ENCODE data around the gene AMMECR1L.
"Not testable (repeated sequence)": the region's sequence is repeated elsewhere in the genome, so short reads cannot be mapped to it uniquely, and the experiment has no call there.

AMMECR1L gene

DNA sequence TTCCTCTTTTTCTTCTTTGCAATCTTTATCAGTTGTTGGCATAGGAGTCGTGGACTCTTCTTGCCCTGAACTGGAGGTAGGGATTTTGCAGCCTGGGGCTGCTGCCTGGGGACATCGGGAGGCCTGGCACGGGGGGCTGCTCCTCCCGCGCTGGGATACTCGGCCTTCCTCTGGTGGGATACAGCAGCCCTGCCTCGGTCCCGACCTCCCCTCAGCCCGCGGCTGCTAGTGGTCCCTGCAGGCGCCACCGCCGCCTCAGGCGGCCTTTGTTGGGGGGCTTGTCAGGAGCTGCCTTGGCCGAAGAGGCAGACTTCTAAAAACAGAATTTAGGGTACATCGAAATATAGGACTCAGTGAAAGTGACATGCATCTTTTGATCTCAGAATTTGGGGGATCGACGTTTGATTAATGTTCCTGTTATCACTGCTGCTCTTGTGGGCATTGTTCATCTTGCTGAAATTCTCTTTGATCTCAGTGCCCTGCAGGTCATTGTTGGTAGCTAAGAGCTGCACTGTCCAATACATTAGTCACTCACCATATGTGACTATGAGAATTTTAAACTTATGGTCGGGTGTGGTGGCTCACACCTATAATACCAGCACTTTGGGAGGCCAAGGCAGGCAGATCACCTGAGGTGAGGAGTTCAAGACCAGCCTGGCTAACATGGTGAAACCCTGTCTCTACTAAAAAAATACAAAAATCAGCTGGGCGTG is 44.1 kb downstream of the AMMECR1L start:
- Histone ChIP-seq H3K4me1 (ENCODE audit: insufficient read depth, insufficient read length) (no peaks in the 10 kb centered on the region), H3K4me3 (ENCODE audit: insufficient read length, low read depth) (no peak overlapping the region), H3K36me3 (ENCODE audit: insufficient read depth, insufficient read length, low read length) (peaks cover 23% of the 10 kb centered on the region), H3K9me3 (ENCODE audit: insufficient read depth, low read length) (no peaks in the 10 kb centered on the region), H3K9ac (ENCODE audit: insufficient read length, low read depth) (no peak overlapping the region), H3K27me3 (ENCODE audit: insufficient read depth, insufficient read length) (no peaks in the 10 kb centered on the region)
- no peak for DNase-seq (ENCODE audit: low read depth, low spot score)
- TF ChIP-seq YY1 (IDR thresholded peaks at IDR 0.05; ENCODE audit: insufficient read depth, insufficient read length) (no peak), ZNF274 (IDR thresholded peaks at IDR 0.05; ENCODE audit: low read depth, low read length) (no peak), SUZ12 (IDR thresholded peaks at IDR 0.05; ENCODE audit: extremely low read depth, insufficient read depth, insufficient read length) (no peak)

DNA sequence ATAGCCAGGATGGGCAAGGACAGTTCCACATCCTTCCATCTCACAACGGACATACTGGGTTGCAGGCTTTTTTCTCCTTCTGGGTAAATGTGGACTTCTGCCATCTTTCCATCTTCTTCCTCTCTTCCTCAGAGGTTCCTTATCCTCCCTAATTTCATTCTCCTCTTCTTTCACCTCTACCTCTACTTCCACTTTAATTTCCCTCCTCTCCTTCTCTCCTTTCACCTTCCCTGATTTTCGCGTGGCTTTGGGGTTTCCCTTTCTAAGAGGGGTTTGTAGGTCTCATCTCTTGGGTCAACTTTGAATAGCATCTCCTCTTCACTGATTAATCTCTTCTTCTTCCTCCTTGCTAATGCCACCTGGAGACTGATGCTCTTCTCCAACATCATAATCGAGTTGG is 44.9 kb downstream of the AMMECR1L start:
- no peak for DNase-seq (ENCODE audit: low read depth, low spot score)
- no peak overlapping the region for H3K4me3 ChIP-seq (ENCODE audit: insufficient read length, low read depth)
- no peak overlapping the region for H3K9ac ChIP-seq (ENCODE audit: insufficient read length, low read depth)
- H3K36me3 ChIP-seq (ENCODE audit: insufficient read depth, insufficient read length, low read length) = peaks cover 16% of the 10 kb centered on the region
- no peaks in the 10 kb centered on the region for H3K4me1 ChIP-seq (ENCODE audit: insufficient read depth, insufficient read length)
- TF ChIP-seq ZNF274 (IDR thresholded peaks at IDR 0.05; ENCODE audit: low read depth, low read length) = no peak
- no peaks in the 10 kb centered on the region for H3K27me3 ChIP-seq (ENCODE audit: insufficient read depth, insufficient read length)
- no peaks in the 10 kb centered on the region for H3K9me3 ChIP-seq (ENCODE audit: insufficient read depth, low read length)

DNA sequence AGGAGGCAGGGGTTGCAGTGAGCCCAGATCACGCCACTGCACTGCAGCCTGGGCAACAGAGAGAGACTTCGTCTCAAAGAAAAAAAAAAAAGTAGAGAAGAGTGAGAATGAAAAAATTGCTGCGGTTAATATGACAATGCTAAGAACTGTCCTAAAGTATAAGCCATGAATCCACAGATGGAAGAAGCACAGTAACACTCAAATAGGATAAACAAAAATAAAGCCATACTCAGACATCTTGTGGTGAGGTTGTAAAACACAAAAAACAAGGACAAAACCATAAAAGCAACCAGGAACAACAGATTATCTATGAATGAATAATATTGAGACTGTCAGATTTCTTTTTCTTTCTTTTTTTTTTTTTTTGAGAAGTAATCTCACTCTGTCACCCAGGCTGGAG is 50.8 kb downstream of the AMMECR1L start:
- peaks cover 3% of the 10 kb centered on the region for H3K4me1 ChIP-seq (ENCODE audit: insufficient read depth, insufficient read length)
- DNase-seq (ENCODE audit: low read depth, low spot score) = no peak
- H3K9ac ChIP-seq (ENCODE audit: insufficient read length, low read depth) = no peak overlapping the region
- H3K9me3 ChIP-seq (ENCODE audit: insufficient read depth, low read length) = no peaks in the 10 kb centered on the region
- no peak overlapping the region for H3K4me3 ChIP-seq (ENCODE audit: insufficient read length, low read depth)
- no peak for TF ChIP-seq ZNF274 (IDR thresholded peaks at IDR 0.05; ENCODE audit: low read depth, low read length)
- no peak for TF ChIP-seq SUZ12 (IDR thresholded peaks at IDR 0.05; ENCODE audit: extremely low read depth, insufficient read depth, insufficient read length)
- no peak for TF ChIP-seq YY1 (IDR thresholded peaks at IDR 0.05; ENCODE audit: insufficient read depth, insufficient read length)
- H3K27me3 ChIP-seq (ENCODE audit: insufficient read depth, insufficient read length) = peaks cover 2% of the 10 kb centered on the region
- H3K36me3 ChIP-seq (ENCODE audit: insufficient read depth, insufficient read length, low read length) = no peaks in the 10 kb centered on the region

DNA sequence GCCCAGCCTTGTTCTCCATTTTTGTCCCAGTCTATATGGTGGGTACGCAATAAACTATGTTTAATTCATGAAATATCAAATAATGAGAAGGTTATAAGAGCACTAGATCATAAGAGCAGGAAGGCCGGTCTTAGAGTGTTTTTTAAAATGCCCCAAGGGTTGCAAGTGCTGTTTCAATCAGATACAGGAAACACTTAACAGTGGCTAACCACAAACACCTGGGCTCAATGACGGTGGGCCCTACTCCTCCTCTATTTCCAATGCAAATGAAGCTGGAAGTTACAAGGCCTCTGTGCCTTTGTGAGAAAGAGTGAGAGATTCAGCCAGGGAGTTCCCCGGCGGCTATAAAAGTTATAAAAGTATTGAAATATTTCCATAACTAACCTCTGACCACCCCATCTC is 55.9 kb downstream of the AMMECR1L start:
- Histone ChIP-seq H3K9me3 (ENCODE audit: insufficient read depth, low read length) (peaks cover 40% of the 10 kb centered on the region), H3K27me3 (ENCODE audit: insufficient read depth, insufficient read length) (peaks cover 2% of the 10 kb centered on the region), H3K4me1 (ENCODE audit: insufficient read depth, insufficient read length) (peaks cover 3% of the 10 kb centered on the region), H3K4me3 (ENCODE audit: insufficient read length, low read depth) (no peak overlapping the region), H3K36me3 (ENCODE audit: insufficient read depth, insufficient read length, low read length) (no peaks in the 10 kb centered on the region), H3K9ac (ENCODE audit: insufficient read length, low read depth) (peak overlapping the region; percentile 5)
- peak; percentile 77 for DNase-seq (ENCODE audit: low read depth, low spot score)
- no peak for TF ChIP-seq ZNF274 (IDR thresholded peaks at IDR 0.05; ENCODE audit: low read depth, low read length)
- no peak for TF ChIP-seq SUZ12 (IDR thresholded peaks at IDR 0.05; ENCODE audit: extremely low read depth, insufficient read depth, insufficient read length)
- TF ChIP-seq YY1 (IDR thresholded peaks at IDR 0.05; ENCODE audit: insufficient read depth, insufficient read length) = no peak

DNA sequence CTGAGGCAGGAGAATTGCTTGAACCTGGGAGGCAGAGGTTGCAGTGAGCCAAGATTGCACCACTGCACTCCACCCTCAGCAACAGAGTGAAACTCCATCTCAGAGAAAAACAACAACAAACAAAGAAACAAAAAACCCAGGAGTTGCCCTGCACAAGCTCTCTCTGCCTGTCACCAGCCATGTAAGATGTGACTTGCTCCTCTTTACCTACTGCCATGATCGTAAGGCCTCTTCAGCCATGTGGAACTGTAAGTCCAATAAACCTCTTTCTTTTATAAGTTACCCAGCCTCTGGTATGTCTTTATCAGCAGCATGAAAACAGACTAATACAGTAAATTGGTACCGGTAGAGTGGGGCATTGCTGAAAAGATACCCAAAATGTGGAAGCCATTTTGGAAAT is 59.0 kb downstream of the AMMECR1L start:
- H3K9me3 ChIP-seq (ENCODE audit: insufficient read depth, low read length) = peaks cover 41% of the 10 kb centered on the region
- DNase-seq (ENCODE audit: low read depth, low spot score); H3K27me3 ChIP-seq (ENCODE audit: insufficient read depth, insufficient read length); H3K4me1 ChIP-seq (ENCODE audit: insufficient read depth, insufficient read length); H3K4me3 ChIP-seq (ENCODE audit: insufficient read length, low read depth); H3K9ac ChIP-seq (ENCODE audit: insufficient read length, low read depth); H3K36me3 ChIP-seq (ENCODE audit: insufficient read depth, insufficient read length, low read length): not testable (repeated sequence)

DNA sequence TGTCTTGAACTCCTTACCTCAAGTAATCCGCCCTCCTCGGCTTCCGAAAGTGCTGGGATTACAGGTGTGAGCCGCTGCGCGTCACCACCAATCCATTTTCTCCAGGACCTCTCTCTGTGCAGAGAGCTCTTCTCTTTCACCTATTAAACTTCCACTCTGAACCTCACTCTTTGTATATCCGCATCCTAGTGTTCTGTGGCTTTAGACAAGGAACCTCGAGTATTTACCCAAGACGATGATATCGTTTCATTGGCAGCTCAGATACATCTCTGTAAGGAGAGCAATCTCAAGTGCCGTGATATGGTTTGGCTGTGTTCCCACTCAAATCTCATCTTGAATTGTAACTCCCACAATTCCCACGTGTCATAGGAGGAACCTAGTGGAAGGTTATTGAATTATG is 59.7 kb downstream of the AMMECR1L start:
- H3K27me3 ChIP-seq (ENCODE audit: insufficient read depth, insufficient read length) = peaks cover 2% of the 10 kb centered on the region
- H3K4me3 ChIP-seq (ENCODE audit: insufficient read length, low read depth) = no peak overlapping the region
- no peak for DNase-seq (ENCODE audit: low read depth, low spot score)
- H3K4me1 ChIP-seq (ENCODE audit: insufficient read depth, insufficient read length) = peaks cover 3% of the 10 kb centered on the region
- H3K36me3 ChIP-seq (ENCODE audit: insufficient read depth, insufficient read length, low read length) = no peaks in the 10 kb centered on the region
- no peak overlapping the region for H3K9ac ChIP-seq (ENCODE audit: insufficient read length, low read depth)
- TF ChIP-seq ZNF274 (IDR thresholded peaks at IDR 0.05; ENCODE audit: low read depth, low read length) (no peak), SUZ12 (IDR thresholded peaks at IDR 0.05; ENCODE audit: extremely low read depth, insufficient read depth, insufficient read length) (no peak), YY1 (IDR thresholded peaks at IDR 0.05; ENCODE audit: insufficient read depth, insufficient read length) (no peak)
- peaks cover 48% of the 10 kb centered on the region for H3K9me3 ChIP-seq (ENCODE audit: insufficient read depth, low read length)

DNA sequence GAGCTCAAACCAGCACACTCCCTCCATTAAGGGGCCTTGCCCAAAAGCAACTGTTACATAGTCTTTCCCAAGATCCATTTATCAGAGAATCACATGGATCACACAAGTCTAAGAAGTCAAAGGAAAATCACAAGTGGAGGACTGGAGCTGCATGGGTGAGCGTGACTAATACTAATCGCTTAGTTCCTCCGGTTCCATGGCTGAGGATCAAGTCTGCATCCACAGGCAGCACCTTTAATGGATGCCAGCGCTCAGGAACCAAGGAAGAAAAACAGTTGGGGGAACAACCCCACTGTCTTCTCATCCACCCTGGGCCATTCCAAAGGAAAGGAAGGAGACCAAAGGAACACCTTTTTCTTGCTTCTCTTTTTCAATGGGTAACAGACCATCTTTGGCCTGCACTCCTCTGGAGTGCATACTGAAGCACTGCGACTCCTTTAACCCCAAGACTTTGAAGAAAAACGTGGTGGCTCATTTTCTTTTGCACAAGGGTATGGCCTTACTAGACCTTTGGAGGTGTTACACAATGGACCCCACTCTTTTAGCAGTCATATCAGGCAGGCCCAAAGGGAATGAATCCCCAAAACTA is 65.6 kb downstream of the AMMECR1L start:
- no peak overlapping the region for H3K9ac ChIP-seq (ENCODE audit: insufficient read length, low read depth)
- peaks cover 41% of the 10 kb centered on the region for H3K9me3 ChIP-seq (ENCODE audit: insufficient read depth, low read length)
- H3K4me3 ChIP-seq (ENCODE audit: insufficient read length, low read depth) = no peak overlapping the region
- TF ChIP-seq ZNF274 (IDR thresholded peaks at IDR 0.05; ENCODE audit: low read depth, low read length) (no peak), YY1 (IDR thresholded peaks at IDR 0.05; ENCODE audit: insufficient read depth, insufficient read length) (peak; percentile 14)
- H3K4me1 ChIP-seq (ENCODE audit: insufficient read depth, insufficient read length) = no peaks in the 10 kb centered on the region
- H3K27me3 ChIP-seq (ENCODE audit: insufficient read depth, insufficient read length) = no peaks in the 10 kb centered on the region
- no peaks in the 10 kb centered on the region for H3K36me3 ChIP-seq (ENCODE audit: insufficient read depth, insufficient read length, low read length)
- no peak for DNase-seq (ENCODE audit: low read depth, low spot score)

All from NT2/D1 (cell line).